MM.1S (cell line): ENCODE data around the gene MT2A.
"Not testable (repeated sequence)": the region's sequence is repeated elsewhere in the genome, so short reads cannot be mapped to it uniquely, and the experiment has no call there.

Experiments
- DNase-seq: peaks from one replicate; pipeline ENCODE4 v3.0.0-alpha.2; 2015
- H2AFZ ChIP-seq: fragments of 300-600 bp; sonication (generic); 2 replicates; pipeline ENCODE4 v1.6.0; 2016; ENCODE audit warnings: antibody characterized with exemption, low read length
- H3F3A ChIP-seq: fragments of 300-600 bp; sonication (generic); 2 replicates; pipeline ENCODE4 v1.6.1; 2016; ENCODE audit warnings: mild to moderate bottlenecking, antibody characterized with exemption, low read length, moderate library complexity, mixed read lengths; ENCODE audit not compliant: insufficient read depth
- H3K27ac ChIP-seq: fragments of 300-600 bp; sonication (generic); 2 replicates; pipeline ENCODE4 v1.5.1; 2016; ENCODE audit warnings: mild to moderate bottlenecking, low read length
- H3K27me3 ChIP-seq: fragments of 300-600 bp; sonication (generic); replicated peaks from 2 replicates; pipeline ENCODE4 v1.6.0; 2016; ENCODE audit warnings: low read length; ENCODE audit not compliant: insufficient read depth
- H3K36me3 ChIP-seq: fragments of 300-600 bp; sonication (generic); replicated peaks from 2 replicates; pipeline ENCODE4 v1.6.1; 2016; ENCODE audit warnings: mild to moderate bottlenecking, low read length, mixed read lengths; ENCODE audit not compliant: insufficient read depth
- H3K4me1 ChIP-seq: fragments of 300-600 bp; sonication (generic); 2 replicates; pipeline ENCODE4 v1.6.1; 2016; ENCODE audit warnings: low read length, mixed read lengths
- H3K4me2 ChIP-seq: fragments of 300-600 bp; sonication (generic); 2 replicates; pipeline ENCODE4 v1.6.0; 2016; ENCODE audit warnings: low read depth, low read length
- H3K4me3 ChIP-seq: fragments of 300-600 bp; sonication (generic); 2 replicates; pipeline ENCODE4 v1.5.1; 2016; ENCODE audit warnings: low read length, mixed read lengths
- H3K79me2 ChIP-seq: fragments of 300-600 bp; sonication (generic); 2 replicates; pipeline ENCODE4 v1.6.1; 2016; ENCODE audit warnings: mixed run types, low read length, mixed read lengths
- H3K9ac ChIP-seq: fragments of 300-600 bp; sonication (generic); 2 replicates; pipeline ENCODE4 v1.6.1; 2016; ENCODE audit warnings: low read length, mixed read lengths
- H3K9me2 ChIP-seq: fragments of 300-600 bp; sonication (generic); replicated peaks from 2 replicates; pipeline ENCODE4 v1.6.1; 2016; ENCODE audit warnings: mild to moderate bottlenecking, low read length, mixed read lengths; ENCODE audit not compliant: insufficient read depth
- H3K9me3 ChIP-seq: fragments of 300-600 bp; sonication (generic); replicated peaks from 2 replicates; pipeline ENCODE4 v1.6.1; 2016; ENCODE audit warnings: mild to moderate bottlenecking, low read length, mixed read lengths; ENCODE audit not compliant: insufficient read depth
- H4K20me1 ChIP-seq: fragments of 300-600 bp; sonication (generic); 2 replicates; pipeline ENCODE4 v1.6.1; 2016; ENCODE audit warnings: mild to moderate bottlenecking, low read length, moderate library complexity, mixed read lengths; ENCODE audit not compliant: insufficient read depth
- CTCF ChIP-seq: fragments of 300-600 bp; sonication (generic); IDR thresholded peaks from 2 replicates; pipeline ENCODE4 v1.5.1; 2016; ENCODE audit warnings: antibody characterized with exemption, low read length, mixed read lengths
- EZH2 ChIP-seq: fragments of 300-600 bp; sonication (generic); optimal IDR thresholded peaks from 2 replicates; pipeline ENCODE3; 2017; ENCODE audit warnings: low read depth, mild to moderate bottlenecking, antibody characterized with exemption, low read length, mixed read lengths
- EZH2phosphoT487 ChIP-seq: fragments of 300-600 bp; sonication (generic); IDR thresholded peaks from 2 replicates; pipeline ENCODE4 v1.6.1; 2018; ENCODE audit warnings: antibody characterized with exemption, low read length

The MT2A gene

GRCh38 chr16:56617212-56618085, 9.1 kb downstream of the MT2A start:
- Histone ChIP-seq H3K27me3 (peaks cover 33% of the 10 kb centered on the region), H4K20me1 (no peaks in the 10 kb centered on the region), H3K9ac (no peak overlapping the region), H3K9me3 (no peaks in the 10 kb centered on the region), H3K4me3 (no peak overlapping the region), H2AFZ (no peak overlapping the region), H3F3A (no peaks in the 10 kb centered on the region), H3K79me2 (no peaks in the 10 kb centered on the region), H3K4me2 (no peak overlapping the region), H3K36me3 (no peaks in the 10 kb centered on the region), H3K9me2 (no peaks in the 10 kb centered on the region), H3K27ac (no peak overlapping the region), H3K4me1 (no peaks in the 10 kb centered on the region)
- TF ChIP-seq EZH2phosphoT487 (no peak), EZH2 (no peak), CTCF (no peak)
- DNase-seq, result no peak

GRCh38 chr16:56618138-56618537, 9.8 kb downstream of the MT2A start:
- DNase-seq, result no peak
- Histone ChIP-seq H3K9ac (no peak overlapping the region), H3K27ac (no peak overlapping the region), H3K9me2 (no peaks in the 10 kb centered on the region), H3K27me3 (peaks cover 33% of the 10 kb centered on the region), H3K79me2 (no peaks in the 10 kb centered on the region), H3K4me3 (no peak overlapping the region), H3K4me2 (no peak overlapping the region), H3K4me1 (no peaks in the 10 kb centered on the region), H4K20me1 (no peaks in the 10 kb centered on the region), H3K36me3 (no peaks in the 10 kb centered on the region), H3F3A (no peaks in the 10 kb centered on the region), H2AFZ (no peak overlapping the region), H3K9me3 (no peaks in the 10 kb centered on the region)
- TF ChIP-seq EZH2phosphoT487 (no peak), CTCF (no peak), EZH2 (no peak)

GRCh38 chr16:56620339-56620897, 12.0 kb downstream of the MT2A start:
- H4K20me1 ChIP-seq, result no peaks in the 10 kb centered on the region
- H3K4me3 ChIP-seq, result no peak overlapping the region
- no peak overlapping the region for H3K4me2 ChIP-seq
- no peak overlapping the region for H3K27ac ChIP-seq
- TF ChIP-seq EZH2phosphoT487 (no peak), EZH2 (no peak), CTCF (no peak)
- no peaks in the 10 kb centered on the region for H3K9me2 ChIP-seq
- H3K36me3 ChIP-seq, result no peaks in the 10 kb centered on the region
- no peaks in the 10 kb centered on the region for H3K79me2 ChIP-seq
- no peaks in the 10 kb centered on the region for H3K4me1 ChIP-seq
- no peaks in the 10 kb centered on the region for H3F3A ChIP-seq
- no peaks in the 10 kb centered on the region for H3K9me3 ChIP-seq
- H3K9ac ChIP-seq, result no peak overlapping the region
- H2AFZ ChIP-seq, result no peak overlapping the region
- DNase-seq, result no peak
- peaks cover 40% of the 10 kb centered on the region for H3K27me3 ChIP-seq

- H3K9me3 ChIP-seq, H2AFZ ChIP-seq, H3F3A ChIP-seq, H3K4me3 ChIP-seq, H3K9me2 ChIP-seq, H4K20me1 ChIP-seq, H3K27ac ChIP-seq, H3K36me3 ChIP-seq, DNase-seq, H3K9ac ChIP-seq, H3K4me1 ChIP-seq, H3K79me2 ChIP-seq, H3K4me2 ChIP-seq: not testable (repeated sequence)
- H3K27me3 ChIP-seq, result peaks cover 47% of the 10 kb centered on the region
Measured at GRCh38 chr16:56621665-56622445, 13.5 kb downstream of the MT2A start.

- not testable (repeated sequence) for H3K4me3 ChIP-seq, H3K4me1 ChIP-seq, H4K20me1 ChIP-seq, H3K27ac ChIP-seq, H3K4me2 ChIP-seq, H3K9ac ChIP-seq, H3F3A ChIP-seq, DNase-seq, H3K79me2 ChIP-seq, H3K9me3 ChIP-seq, H3K9me2 ChIP-seq, H2AFZ ChIP-seq, H3K36me3 ChIP-seq
- H3K27me3 ChIP-seq, result peaks cover 40% of the 10 kb centered on the region
Measured at GRCh38 chr16:56623184-56623583, 14.8 kb downstream of the MT2A start.
